Gastroesophageal sphincter (tissue), 4 donors: ENCODE measurements around the gene POLR3K. TPM values are rescaled to one million over a fixed set of nuclear protein-coding genes. Genes with fewer than 3 reads are reported as not detected.

Source experiments
- ATAC-seq: fragments of 150-250 bp; one replicate; pipeline ENCODE4 v1.9.1; 2016; ENCODE audit warnings: mild to moderate bottlenecking, moderate library complexity
- H3K27ac ChIP-seq, 4 donors: fragments of 200-600 bp; sonication (generic) in 3 of 4; 1 replicate in 3 of 4; 2 replicates in 1 of 4; pipeline ENCODE4 v1.5.1; 2016 to 2019
- H3K27me3 ChIP-seq: fragments of 200-600 bp; sonication (generic); one replicate; pipeline ENCODE4 v1.5.1; 2019
- H3K36me3 ChIP-seq, 2 donors: fragments of 200-600 bp; sonication (generic); one replicate each; pipeline ENCODE4 v1.5.1; 2019; ENCODE audit warnings: control low read depth in 1 of 2
- H3K4me1 ChIP-seq, 3 donors: fragments of 200-600 bp; sonication (generic); 1 replicate in 2 of 3; 2 replicates in 1 of 3; pipeline ENCODE4 v1.5.1; 2016 to 2019; ENCODE audit warnings: control low read depth in 2 of 3
- H3K4me3 ChIP-seq, 2 donors: fragments of 200-600 bp; sonication (generic); one replicate each; pipeline ENCODE4 v1.5.1; 2019; ENCODE audit warnings: mild to moderate bottlenecking in 1 of 2, moderate library complexity in 1 of 2
- H3K9me3 ChIP-seq, 3 donors: fragments of 200-600 bp; sonication (generic); one replicate each; pipeline ENCODE4 v1.5.1; 2017 to 2019; ENCODE audit warnings: control low read depth in 2 of 3
- CTCF ChIP-seq, 4 experiments: fragments of 200-600 bp in 2 of 4; fragments of 450-650 bp in 2 of 4; sonication (generic) in 1 of 4; IDR thresholded peaks; one replicate each; pipeline ENCODE4 v1.5.1; 2017 to 2019; ENCODE audit warnings: antibody characterized with exemption in 4 of 4, mild to moderate bottlenecking in 2 of 4, moderate library complexity in 2 of 4
- EP300 ChIP-seq: sonication (generic); formaldehyde crosslinking; IDR thresholded peaks from one replicate; pipeline ENCODE4 v1.6.1; 2017; ENCODE audit warnings: antibody characterized with exemption, mild to moderate bottlenecking
- POLR2A ChIP-seq, 2 donors: fragments of 450-650 bp; IDR thresholded peaks; one replicate each; pipeline ENCODE4 v1.6.1; 2017; ENCODE audit warnings: antibody characterized with exemption in 2 of 2, mild to moderate bottlenecking in 2 of 2, moderate library complexity in 1 of 2
- POLR2AphosphoS5 ChIP-seq: sonication (generic); formaldehyde crosslinking; IDR thresholded peaks from one replicate; pipeline ENCODE4 v1.6.1; 2017; ENCODE audit warnings: antibody characterized with exemption
- WGBS, 2 donors: methylation state at CpG; one replicate each; pipeline ENCODE4 v1.1.5; 2018; ENCODE audit warnings: low coverage in 1 of 2; 5-methylcytosine and 5-hydroxymethylcytosine counted together
- total RNA-seq, 4 donors: library from RNA; depleted of rRNA; stranded (reverse); fragments of >200 nt; gene quantifications; one replicate each; pipeline ENCODE4 v1.1.0, GENCODE V29; 2016

The POLR3K gene
- total RNA-seq, 4 donors from 2014 or later: 2.6 to 5.1 (median 4.5) TPM

- Histone ChIP-seq H3K9me3 (no peaks in the 10 kb centered on the region), H3K4me3 (no peak overlapping the region), H3K36me3 (peaks cover 0 to 35% of the 10 kb centered on the region in 2 donors), H3K4me1 (peaks cover 0 to 69% (median 49%) of the 10 kb centered on the region in 3 donors), H3K27ac (peak overlapping the region in 3 of 4 donors; percentile 38 to 93 (median 53)), H3K27me3 (no peaks in the 10 kb centered on the region)
- no peak for TF ChIP-seq POLR2A (IDR thresholded peaks at IDR 0.05)
- TF ChIP-seq POLR2AphosphoS5: no peak
- TF ChIP-seq CTCF (IDR thresholded peaks at IDR 0.05): no peak
- TF ChIP-seq EP300: no peak
- ATAC-seq: no peak
- no CpG with 5 or more reads among the region's 13 CpGs for WGBS, 2 donors
Measured at GRCh38 chr16:66309-67182, 13.1 kb upstream of the POLR3K start.

GRCh38 chr16:65745-66144 lies 12.3 kb upstream of the POLR3K start:
- Histone ChIP-seq H3K4me1 (peaks cover 0 to 61% (median 42%) of the 10 kb centered on the region in 3 donors), H3K36me3 (peaks cover 0 to 43% of the 10 kb centered on the region in 2 donors), H3K9me3 (no peaks in the 10 kb centered on the region), H3K27me3 (no peaks in the 10 kb centered on the region), H3K4me3 (no peak overlapping the region), H3K27ac (peak overlapping the region in 1 of 4 donors; percentile 93)
- ATAC-seq: peak; percentile 60
- no CpG with 5 or more reads among the region's 17 CpGs for WGBS, 2 donors
- peak in 3 of 4 experiments; percentile 96 to 99 (median 98) for TF ChIP-seq CTCF (IDR thresholded peaks at IDR 0.05)
- no peak for TF ChIP-seq POLR2A (IDR thresholded peaks at IDR 0.05)
- peak; percentile 36 for TF ChIP-seq POLR2AphosphoS5
- TF ChIP-seq EP300: no peak

GRCh38 chr16:64914-65255 lies 11.5 kb upstream of the POLR3K start:
- Histone ChIP-seq H3K27me3 (no peaks in the 10 kb centered on the region), H3K9me3 (no peaks in the 10 kb centered on the region), H3K36me3 (peaks cover 0 to 52% of the 10 kb centered on the region in 2 donors), H3K4me3 (no peak overlapping the region), H3K27ac (no peak overlapping the region), H3K4me1 (peaks cover 0 to 53% (median 34%) of the 10 kb centered on the region in 3 donors)
- no peak for TF ChIP-seq CTCF (IDR thresholded peaks at IDR 0.05)
- TF ChIP-seq POLR2AphosphoS5: no peak
- no peak for TF ChIP-seq EP300
- no peak for TF ChIP-seq POLR2A (IDR thresholded peaks at IDR 0.05)
- no peak for ATAC-seq
- WGBS, 2 donors: 49% methylated on average over 3 of the region's 9 CpGs; no CpG with 5 or more reads in 1 of the 2 donors

DNA sequence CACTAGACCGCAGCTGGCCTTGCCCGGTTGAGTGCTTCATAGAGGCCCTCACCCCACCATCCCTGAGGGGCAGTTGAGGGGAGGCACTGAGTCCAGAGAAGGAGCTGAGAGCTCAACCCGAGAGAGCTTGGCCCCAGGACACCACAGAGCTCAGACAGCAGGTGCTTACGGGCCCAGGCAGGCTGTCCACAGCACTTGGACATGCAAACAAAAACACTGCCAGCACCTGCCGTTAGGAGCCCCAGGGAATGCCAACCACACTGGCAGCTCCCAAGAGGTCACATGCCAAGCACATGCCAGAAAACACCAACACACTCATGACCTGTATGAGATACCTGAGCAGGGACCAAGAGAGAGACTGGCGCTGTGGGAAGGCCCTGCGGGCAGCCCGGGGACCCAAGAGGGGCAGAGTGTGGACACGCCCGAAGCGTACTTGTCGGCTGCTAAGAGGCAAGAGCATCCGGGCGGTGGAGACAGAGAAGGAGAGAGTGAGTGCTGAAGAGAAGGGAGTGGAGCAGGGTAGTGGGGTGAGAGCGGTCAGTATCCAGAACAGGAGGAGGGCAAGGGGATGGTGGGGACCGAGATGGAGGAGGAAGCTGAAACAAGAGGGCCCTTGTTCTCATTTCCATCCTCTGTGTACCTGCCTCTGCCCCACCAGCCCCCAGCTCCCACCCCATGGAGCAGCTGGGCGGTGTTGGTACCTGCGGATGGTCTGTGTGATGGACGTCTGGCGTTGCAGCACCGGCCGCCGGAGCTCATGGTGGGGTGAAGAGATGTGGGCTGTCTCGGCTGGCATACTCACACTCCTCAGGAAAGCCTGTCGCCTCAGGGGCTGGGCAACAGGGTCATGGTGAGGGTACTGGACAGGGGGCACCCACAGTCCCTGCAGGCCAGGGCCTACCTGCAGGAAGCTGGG lies 10.8 kb upstream of the POLR3K start:
- TF ChIP-seq POLR2A (IDR thresholded peaks at IDR 0.05) (no peak), EP300 (no peak), POLR2AphosphoS5 (no peak), CTCF (IDR thresholded peaks at IDR 0.05) (no peak)
- peaks cover 0 to 58% of the 10 kb centered on the region in 2 donors for H3K36me3 ChIP-seq
- H3K4me3 ChIP-seq: no peak overlapping the region
- WGBS, 2 donors: 87 to 89% methylated on average over 7 to 8 of the region's 25 CpGs
- peaks cover 0 to 46% (median 34%) of the 10 kb centered on the region in 3 donors for H3K4me1 ChIP-seq
- no peak overlapping the region for H3K27ac ChIP-seq
- no peaks in the 10 kb centered on the region for H3K9me3 ChIP-seq
- no peaks in the 10 kb centered on the region for H3K27me3 ChIP-seq
- no peak for ATAC-seq
